KG1 (cell line): Measurements from ENCODE around the gene CALML6.
"Not testable (repeated sequence)": the region's sequence is repeated elsewhere in the genome, so short reads cannot be mapped to it uniquely, and the experiment has no call there.

ENCODE experiments used
- DNase-seq: peaks from one replicate; lab custom pipeline; 2025; lab: John Stamatoyannopoulos, UW

The CALML6 gene

DNA sequence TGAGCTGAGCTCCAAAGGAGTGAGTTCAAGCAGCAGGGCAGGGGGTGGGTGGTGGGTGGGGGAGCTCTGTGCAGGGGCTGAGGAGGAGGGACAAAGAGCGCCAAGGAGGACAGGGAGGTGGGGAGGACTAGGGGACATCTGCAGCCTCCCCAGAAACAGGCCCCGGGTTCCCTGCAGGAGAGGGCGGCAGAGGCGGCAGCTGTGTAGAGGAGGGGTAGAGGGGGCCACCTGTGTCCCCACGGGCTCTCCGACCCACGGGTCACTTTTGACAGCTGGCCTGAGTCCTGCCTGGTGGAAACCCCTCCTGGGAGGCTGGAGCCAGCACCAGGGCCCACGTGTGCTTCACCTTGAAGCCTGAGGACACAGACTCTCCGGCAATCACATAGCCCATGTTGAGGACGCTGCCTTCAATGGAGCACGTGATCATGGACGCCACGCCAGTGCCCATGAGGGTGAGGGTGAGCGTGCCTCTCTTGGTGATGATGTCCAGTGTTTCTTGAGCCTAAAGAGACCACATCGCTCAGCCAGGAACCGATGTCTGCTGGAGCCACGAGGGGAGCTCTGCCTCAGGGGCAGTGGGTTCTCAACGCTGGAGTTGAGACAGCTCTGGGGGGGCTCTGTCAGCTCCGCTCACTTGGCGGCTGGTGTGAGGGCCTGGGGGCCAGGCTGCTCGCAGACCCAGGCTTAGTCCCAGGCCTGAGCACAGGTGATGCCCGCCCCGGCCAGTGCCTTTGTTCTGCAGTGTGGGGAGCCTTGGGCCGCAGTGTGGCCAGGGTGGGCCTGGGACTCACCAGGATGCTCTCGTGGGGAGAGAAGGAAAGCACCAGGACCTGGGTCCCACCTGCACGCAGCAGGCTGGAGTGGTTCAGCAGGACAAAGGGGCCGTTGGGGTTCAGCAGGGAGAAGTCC lies 10.6 kb downstream of the CALML6 start:
- no peak for DNase-seq

- no peak for DNase-seq
These were observed 11.3 kb downstream of the CALML6 start for GRCh38 chr1:1926346-1926811.

DNA sequence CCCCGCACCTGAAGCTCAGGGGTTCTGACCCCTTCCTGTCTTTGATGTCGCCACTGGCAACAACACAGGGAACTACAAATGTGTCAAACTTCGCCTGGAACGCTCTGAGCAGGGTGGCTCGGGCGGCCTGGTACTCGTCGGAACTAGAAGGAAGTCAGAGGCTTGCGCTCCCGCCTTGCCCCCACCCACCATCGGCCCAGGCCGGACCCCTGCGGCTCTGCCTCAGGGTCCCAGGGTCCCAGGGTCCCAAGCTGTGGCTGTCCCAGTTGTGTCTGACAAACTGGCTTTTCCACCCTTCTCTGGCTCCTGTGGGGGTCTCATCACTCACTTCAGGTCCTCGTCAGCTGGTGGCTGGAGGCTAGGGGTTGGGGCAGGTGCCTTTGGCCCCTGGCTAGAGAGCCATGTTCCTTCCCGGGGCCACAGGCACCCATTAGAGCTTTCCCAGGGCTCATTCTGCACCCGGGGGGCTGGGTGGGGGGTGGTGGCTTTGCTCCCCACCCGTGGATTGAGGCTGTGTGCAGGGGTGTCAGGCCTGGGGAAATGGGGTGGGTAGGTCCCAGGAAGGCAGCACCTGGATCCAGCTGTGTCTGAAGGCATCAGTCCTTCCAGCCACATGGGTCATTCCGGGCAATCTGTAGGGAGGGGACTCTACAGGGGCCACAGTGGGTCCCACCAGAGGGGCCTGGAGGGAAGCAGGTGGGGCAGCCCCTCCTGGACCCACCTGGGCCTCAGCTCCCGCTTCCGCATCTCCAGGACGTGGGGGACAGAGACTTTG lies 12.0 kb downstream of the CALML6 start:
- no peak for DNase-seq

GRCh38 chr1:1927751-1928150 lies 12.7 kb downstream of the CALML6 start:
- no peak for DNase-seq

DNA sequence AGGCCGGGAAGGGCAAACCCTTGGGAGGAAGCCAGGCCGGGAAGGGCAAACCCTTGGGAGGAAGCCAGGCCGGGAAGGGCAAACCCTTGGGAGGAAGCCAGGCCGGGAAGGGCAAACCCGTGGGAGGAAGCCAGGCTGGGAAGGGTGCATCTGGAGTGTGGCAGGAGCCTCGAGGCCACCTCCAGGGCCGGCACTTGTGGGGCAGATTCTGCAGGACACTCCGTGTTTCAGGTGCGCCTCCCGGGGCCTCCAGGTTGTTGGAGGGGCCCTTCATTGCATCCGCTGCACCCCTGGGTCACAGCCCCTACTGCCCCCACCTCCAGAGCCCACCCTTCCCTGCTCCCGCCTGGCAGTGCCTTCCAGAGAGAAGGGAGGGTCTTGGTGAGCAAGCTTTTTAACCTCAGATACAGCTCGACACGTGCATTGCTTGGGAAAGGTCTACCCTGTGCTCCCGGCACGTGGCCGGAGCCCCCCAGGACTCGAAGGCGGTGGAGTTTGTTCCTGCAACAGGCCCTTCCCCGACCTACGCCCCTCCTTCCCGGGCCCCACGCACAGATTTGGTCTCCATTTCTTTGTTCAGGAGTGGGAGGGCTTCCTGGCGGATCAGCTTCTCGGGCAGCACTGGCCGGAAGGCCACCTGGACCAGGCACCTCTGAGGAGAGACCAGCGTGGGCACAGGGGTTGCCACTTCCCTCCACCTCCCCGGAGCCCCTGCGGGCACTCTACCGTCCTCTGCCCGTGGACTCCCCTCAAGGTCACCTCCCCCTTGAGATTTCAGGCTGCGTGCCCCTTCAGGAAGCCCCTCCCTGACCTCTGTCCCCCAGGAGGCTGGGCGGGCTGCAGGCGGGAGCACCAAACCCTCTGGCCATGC lies 13.4 kb downstream of the CALML6 start:
- DNase-seq = no peak

DNA sequence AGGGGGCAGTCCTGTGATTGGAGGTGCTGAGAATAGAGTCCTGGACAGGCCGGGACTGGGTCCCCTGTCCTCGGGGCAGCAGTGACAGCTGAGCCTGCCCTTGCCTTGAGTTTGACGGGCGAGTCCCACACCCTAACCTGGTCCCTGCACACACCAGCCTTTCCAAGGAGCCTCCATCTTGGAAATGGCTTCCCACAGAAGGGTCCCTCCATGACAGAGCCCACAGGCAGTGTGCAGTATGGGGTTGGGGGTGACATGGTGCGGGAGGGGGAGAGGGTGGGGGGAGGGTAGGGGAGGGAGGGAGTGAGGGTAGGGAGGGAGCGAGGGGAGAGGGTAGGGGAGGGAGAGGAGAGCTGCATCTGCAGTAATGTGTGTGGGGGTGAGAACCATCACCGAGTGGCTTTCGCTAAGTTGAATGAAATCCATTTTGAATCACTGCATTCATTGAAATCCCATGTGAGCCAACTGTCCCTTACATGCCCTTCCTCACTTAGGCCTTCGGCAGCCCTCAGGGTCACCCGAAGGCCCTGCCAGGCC lies 14.1 kb downstream of the CALML6 start:
- DNase-seq = no peak

DNA sequence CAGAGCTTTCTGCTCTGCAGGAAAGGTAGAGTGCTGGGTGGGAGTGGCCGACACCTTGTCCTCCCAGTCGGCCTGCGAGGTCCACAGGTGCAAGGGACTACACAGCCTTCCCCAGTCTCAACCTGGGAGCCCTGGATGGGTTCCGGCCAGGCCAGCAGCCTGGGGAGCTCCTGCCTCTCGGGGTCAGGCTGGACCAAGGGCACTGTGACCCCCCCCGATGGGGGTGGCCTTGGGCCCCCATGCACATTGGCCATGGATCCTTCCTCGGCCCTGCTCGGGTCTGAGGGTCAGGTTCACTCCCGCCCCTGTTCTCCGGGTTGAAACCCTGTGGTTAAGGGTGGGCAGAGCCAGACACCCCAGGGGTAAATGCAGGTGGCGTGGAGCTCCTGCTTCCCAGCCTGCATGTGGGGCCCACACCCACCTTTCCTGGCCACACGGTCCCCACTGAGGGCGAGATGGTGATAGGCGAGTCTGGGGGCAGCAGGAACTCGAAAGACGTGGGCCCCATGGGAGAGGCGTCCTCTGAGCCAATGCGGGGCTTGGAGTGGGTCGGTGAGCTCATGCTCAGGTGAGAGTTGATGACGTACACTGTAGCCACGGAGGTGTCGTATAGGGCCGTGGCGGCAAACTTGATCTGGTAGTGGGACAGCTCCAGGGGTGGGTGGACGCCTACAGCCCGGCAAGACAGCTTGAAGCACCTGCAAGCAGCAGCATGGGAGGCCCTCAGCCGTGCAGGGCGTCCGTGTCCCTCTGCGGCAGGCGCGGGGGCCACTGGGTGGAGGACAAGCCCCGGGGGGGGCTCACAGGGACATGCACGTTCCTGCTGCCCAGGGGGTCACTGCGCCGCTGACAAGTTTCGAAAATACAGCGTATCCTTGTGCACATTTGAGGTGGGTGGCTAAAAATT lies 14.8 kb downstream of the CALML6 start:
- no peak for DNase-seq

GRCh38 chr1:1934848-1935247 lies 19.8 kb downstream of the CALML6 start:
- DNase-seq = not testable (repeated sequence)

GRCh38 chr1:1937061-1937460 lies 22.0 kb downstream of the CALML6 start:
- no peak for DNase-seq

- DNase-seq = no peak
These were observed 22.7 kb downstream of the CALML6 start for GRCh38 chr1:1937549-1938275.

- DNase-seq = no peak
These were observed 23.2 kb downstream of the CALML6 start for GRCh38 chr1:1938276-1938573.

DNA sequence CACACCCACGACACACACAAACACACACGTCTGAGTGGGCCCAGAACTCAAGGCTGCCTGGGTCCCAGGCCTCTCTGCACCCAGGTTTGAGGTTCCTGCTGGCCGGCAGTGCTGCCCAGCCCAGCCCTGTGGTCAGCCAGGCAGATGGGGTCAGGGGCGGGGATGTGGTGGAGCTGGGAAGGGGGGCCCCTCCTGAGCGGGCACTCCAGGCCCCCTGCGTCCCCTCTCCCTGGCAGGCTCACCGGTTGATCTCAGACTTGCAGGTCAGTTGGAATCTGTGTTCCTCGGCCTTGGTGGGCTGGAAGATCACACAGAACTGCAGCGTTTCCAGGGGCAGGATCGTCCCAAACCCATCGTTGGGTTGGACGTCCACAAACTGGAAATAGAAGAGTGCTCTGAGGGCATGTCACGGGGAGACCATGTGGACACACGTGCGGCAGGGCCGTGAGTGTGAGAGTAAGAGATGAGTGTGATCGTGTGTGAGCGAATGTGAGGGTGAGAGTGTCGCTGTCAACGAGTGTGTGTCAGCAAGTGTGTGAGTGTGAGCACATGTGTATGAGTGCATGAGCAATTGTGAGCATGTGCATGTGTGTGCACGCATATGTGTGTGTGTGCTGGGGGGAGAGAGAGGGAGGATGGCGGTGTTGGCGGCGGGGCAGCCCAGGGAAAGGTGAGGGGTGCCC lies 23.7 kb downstream of the CALML6 start:
- no peak for DNase-seq

GRCh38 chr1:1939296-1940122 lies 24.4 kb downstream of the CALML6 start:
- DNase-seq = no peak

GRCh38 chr1:1940123-1940425 lies 25.0 kb downstream of the CALML6 start:
- no peak for DNase-seq

DNA sequence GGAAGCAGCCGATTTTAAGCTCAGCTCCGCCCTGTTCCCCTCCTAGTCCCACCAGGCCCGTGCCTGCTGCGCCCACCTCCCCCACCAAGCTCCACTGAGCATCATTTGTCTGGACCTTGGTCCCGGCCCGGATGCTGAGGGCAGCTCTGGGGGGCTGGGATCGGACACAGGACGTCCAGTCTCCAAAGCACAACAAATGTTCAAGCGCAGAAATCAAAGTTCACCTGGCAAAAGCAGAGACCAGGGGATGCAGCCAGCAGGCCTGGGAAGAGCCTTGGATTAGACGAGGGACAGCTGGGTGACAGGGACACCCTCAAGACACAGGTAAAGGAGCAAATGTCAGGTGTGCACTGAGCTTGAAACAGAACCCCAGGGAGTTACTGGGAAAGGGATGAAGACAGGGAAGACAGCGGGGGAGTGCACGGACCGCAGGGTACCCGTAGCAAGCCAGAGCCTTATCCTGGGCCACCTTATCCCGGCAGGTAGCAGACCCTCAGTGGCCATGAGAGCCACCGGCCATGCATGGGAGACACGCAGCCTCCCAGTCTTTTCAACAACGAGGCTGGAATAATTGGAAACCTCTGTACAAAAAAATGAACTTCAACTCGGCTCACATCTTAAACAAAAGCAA lies 26.3 kb downstream of the CALML6 start:
- no peak for DNase-seq

- DNase-seq = no peak
These were observed 27.1 kb downstream of the CALML6 start for GRCh38 chr1:1941868-1942752.
